Right ventricle myocardium inferior (tissue), 1 donor: ENCODE data around the gene ATL3. TPM values are rescaled to one million over a fixed set of nuclear protein-coding genes. Genes with fewer than 3 reads are reported as not detected.
"Not testable (repeated sequence)": the region's sequence is repeated elsewhere in the genome, so short reads cannot be mapped to it uniquely, and the experiment has no call there.

Source experiments
- ATAC-seq: fragments of 200-7000 bp; cut with Tn5 transposase; one replicate; pipeline ENCODE4 v1.9.1; 2020; ENCODE audit warnings: mild to moderate bottlenecking, moderate library complexity
- DNase-seq: peaks from one replicate; pipeline ENCODE4 v3.0.0; 2021; ENCODE audit errors: missing footprints
- intact Hi-C: fragments of 100-400 bp; cut with DNase I; formaldehyde crosslinking; loops from one replicate; pipeline ENCODE4 v1.11.0; 2022
- total RNA-seq: library from RNA; stranded (reverse); fragmentation: NEBNext Ultra II Directional; extraction: Animal tissue kit (Norgen Biotek cat#: 25700); gene quantifications from one replicate; pipeline ENCODE4 v1.2.1, GENCODE V29; 2021
- donor health status: DM: no; HTN: yes; CAD: no; lungs with severe emphysema.

The ATL3 gene
- total RNA-seq, 1 donor from 2014 or later = 15.4 TPM

DNA sequence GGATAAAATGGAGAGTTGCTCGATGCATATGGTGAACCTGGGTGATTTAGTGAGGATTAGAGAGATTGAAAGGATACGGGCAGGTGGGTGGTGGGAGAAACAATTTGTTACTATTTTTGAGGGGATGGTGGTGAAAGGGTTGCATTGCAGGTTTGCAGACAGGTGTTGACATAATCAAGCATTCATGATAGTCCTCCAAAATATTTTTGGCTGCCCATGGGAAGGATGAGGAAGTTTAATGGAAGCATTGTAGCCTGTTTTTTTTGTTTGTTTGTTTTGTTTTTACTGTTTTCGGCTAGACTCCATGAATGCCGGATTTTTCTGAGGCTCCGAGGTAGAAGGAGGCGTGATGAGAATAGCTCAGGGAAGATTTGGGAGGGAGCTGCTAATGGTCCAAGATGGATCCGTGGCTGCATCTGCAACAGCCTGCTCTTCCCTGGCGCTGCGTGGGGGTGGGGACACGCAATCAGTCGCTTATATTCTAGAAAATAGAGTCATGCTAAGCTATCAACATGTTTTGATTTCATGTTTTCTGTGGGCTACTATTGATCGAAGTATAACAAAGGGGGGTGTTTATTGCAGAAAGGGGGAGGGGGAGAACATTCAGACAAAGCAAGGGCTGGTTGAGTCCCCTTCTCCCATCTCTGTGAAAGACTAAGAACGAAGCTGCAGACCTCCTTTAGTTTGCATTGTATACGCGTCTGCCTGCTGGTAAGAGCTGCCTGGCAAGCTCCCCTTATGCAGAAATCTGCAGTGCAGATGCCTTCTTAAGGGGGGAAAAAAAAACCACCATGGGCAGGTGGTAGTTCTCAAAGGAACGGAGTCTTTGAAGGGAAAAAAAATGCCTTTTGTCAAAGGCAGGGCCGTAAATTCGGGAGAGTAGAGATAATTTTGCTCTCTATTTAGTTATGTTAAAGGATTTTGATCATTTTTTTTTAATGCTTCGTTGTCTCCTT lies 11.2 kb upstream of the ATL3 start:
- DNase-seq = no peak
- intact Hi-C loops = no loop called here
- ATAC-seq = peak; percentile 24

DNA sequence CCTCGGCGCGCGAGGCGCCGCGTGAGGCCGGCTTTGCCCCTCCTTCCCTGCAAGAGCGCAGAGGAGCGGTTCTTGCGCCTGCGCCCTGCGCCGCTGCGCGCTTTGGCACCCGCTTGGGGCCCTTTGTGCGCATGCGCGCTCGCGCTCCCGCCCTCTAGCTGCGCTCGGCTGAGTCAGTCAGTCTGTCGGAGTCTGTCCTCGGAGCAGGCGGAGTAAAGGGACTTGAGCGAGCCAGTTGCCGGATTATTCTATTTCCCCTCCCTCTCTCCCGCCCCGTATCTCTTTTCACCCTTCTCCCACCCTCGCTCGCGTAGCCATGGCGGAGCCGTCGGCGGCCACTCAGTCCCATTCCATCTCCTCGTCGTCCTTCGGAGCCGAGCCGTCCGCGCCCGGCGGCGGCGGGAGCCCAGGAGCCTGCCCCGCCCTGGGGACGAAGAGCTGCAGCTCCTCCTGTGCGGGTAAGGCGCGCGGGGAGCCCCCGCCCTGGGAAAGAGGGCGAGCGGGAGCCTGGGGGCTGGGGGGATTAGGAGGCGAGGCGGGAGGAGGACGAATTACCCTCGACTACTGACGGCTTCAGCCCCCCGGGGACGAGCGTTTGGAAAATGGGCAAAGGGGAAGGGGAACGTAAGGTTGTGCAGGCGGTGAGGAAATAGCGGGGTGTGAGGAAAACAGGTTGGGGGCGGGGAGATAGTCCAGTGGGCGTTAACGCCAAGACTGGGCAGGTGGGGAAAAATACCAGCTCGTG lies 10.3 kb upstream of the ATL3 start, which contains the start of gene RTN3:
Gene RTN3 (plus strand): TSS at position 180 of the 745 bp plus-strand sequence. CDS start 137 bp downstream, at position 317.
- ATAC-seq (peak; percentile 97), DNase-seq (peak; percentile 98)
- intact Hi-C loops = loop anchor here (1.0 kb wide), 1 partner anchor 10 kb away; the partner anchor contains the start of gene ATL3

DNA sequence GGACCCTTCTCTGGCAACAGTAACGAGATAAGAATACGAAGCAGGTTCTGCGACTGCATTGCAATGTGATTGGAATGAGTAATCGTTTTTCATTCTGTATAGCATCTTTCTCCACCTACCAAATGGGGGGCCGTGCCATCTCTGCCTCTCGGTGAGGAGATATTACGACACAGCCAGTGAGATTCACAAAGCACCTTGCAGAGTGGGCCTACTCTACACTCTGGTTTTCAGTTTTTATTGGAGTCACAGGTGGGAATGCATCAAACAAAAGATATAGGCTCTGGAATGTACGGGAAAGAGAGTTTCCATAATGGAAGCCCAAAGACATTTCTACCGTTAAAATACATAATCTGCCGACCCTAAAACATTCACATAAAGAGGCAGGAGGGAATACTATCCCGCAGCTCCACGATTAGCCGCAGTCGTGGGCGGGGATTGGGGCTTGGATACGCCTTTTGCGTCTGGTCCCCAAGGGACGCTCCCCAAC lies 9.7 kb upstream of the ATL3 start:
- intact Hi-C loops = loop anchor here (1.0 kb wide), 1 partner anchor 10 kb away; the partner anchor contains the start of gene ATL3
- ATAC-seq = no peak
- DNase-seq = no peak

DNA sequence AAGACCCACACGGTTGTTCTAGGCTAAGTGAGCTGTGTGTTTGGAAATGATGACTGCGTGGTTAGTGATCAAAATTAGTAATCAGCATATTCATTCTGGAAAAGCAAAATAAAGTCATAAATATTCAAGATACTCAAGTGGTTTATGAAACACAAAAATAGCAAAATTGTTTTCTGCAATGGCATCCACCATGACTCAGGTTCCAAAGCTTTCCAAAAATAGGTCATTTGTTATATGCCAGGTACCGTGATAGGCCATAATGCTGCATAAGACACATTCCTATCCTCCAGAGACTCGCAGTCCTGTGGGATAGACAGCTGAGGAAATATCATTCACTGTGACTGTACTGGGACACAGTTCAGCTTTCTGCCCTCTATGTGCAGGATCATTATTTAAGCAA lies 2.4 kb upstream of the ATL3 start:
- intact Hi-C loops = loop anchor here (5.0 kb wide), 1 partner anchor 64 kb away; no protein-coding TSS in a partner anchor
- DNase-seq (no peak), ATAC-seq (no peak)

DNA sequence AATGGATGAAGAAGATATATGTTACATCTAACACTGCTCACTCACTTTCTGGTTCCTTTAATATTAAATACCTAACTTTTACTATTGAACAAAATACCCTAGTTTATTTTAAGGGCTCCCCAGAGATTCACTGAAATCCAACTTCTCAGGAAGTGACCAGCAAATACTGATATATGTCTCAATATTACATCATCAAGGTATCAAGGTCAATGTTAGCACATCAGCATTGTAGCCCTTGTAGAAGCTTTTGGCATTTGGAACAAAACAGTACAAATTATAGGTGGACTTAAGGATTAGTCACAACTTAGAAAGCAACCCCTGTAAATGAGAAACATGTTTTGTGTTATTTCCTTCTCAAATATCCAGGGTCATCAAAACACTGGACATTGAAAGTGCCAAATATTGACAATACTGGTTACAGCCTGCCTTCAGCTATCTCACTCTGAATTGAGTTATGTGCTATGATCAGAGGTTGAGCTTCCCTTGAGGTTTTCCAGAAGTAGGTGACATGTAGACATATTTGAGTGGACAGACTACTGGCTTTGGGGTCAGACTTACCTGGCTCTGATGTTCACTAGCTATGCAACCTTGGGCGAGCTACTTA lies 1.9 kb upstream of the ATL3 start:
- intact Hi-C loops = loop anchor here (5.0 kb wide), 1 partner anchor 64 kb away; no protein-coding TSS in a partner anchor
- DNase-seq = no peak
- no peak for ATAC-seq

DNA sequence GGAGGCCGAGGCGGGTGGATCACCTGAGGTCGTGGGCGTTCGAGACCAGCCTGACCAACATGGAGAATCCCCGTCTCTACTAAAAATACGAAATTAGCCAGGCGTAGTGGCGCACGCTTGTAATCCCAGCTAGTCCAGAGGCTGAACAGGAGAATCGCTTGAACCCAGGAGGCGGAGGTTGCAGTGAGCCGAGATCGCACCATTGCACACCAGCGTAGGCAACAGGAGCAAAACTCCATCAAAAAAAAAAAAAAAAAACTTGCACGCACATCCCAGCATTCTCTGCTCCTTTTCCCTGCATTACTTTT lies 934 bp upstream of the ATL3 start:
- intact Hi-C loops = loop anchor here (5.0 kb wide), 1 partner anchor 65 kb away; no protein-coding TSS in a partner anchor
- ATAC-seq (no peak), DNase-seq (no peak)

DNA sequence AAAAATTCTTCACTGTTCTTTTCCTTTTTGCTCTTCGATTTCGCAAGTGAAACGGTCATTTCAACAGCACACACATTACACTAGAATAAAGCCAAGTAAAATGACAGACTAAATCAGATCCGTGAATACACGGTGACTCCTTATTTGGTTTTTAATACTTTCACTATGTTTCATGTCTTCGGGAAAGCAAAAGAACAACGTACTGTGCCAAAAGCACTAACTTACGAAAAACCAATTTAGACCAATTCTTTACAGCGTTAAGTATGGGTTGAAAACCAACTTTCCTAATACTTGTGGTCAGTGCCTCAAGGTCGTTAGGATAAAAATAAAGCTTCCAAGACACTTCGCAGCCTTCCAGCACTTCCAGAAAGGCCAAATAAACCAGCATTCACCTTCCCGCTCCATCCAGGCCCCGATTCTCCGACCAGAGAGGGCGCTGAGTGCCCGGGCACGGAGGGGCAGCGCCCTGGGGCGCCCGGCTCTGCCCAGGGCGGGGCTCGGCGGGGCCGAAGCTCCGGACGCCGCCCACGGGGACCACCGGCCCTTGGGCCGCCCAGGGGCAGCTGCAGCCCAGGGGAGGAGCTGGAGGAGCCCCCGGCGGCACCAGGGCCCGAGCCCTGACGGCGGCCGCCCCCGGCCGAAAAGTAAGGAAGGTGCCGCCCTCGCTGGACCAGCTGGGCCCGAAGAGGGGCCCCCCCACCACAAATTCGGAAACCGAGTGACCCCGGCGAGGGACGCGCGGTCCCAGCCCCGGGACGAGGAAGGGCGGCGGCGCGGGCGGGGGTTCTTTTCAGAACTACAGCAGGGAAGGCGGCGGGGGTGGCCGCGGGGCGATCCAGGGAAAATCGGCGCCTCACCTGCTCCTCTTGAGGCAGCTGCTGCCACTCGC lies 499 bp downstream of the ATL3 start:
- ATAC-seq (peak; percentile 68), DNase-seq (peak; percentile 84)
- intact Hi-C loops = loop anchor here (1.0 to 5.0 kb wide), 2 partner anchors 11 to 67 kb away; partner anchors contain the start of gene RTN3

DNA sequence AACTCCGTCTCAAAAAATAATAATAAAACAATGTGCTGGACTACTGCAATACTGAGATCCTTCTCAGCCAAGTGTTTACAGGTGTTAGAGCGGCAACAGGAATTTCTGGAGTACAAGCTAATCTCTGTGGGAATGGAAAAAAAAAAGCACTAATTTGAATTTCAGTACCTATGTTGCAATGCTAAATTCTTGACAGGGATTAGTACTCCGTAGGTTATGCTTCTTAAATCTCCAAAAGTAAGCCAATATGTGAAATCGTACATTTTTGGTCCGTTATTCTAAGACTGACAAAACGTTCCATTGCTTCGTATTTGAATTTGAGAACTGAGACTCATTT lies 1.1 kb downstream of the ATL3 start:
- intact Hi-C loops = loop anchor here (5.0 kb wide), 1 partner anchor 67 kb away; no protein-coding TSS in a partner anchor
- no peak for ATAC-seq
- DNase-seq = no peak

DNA sequence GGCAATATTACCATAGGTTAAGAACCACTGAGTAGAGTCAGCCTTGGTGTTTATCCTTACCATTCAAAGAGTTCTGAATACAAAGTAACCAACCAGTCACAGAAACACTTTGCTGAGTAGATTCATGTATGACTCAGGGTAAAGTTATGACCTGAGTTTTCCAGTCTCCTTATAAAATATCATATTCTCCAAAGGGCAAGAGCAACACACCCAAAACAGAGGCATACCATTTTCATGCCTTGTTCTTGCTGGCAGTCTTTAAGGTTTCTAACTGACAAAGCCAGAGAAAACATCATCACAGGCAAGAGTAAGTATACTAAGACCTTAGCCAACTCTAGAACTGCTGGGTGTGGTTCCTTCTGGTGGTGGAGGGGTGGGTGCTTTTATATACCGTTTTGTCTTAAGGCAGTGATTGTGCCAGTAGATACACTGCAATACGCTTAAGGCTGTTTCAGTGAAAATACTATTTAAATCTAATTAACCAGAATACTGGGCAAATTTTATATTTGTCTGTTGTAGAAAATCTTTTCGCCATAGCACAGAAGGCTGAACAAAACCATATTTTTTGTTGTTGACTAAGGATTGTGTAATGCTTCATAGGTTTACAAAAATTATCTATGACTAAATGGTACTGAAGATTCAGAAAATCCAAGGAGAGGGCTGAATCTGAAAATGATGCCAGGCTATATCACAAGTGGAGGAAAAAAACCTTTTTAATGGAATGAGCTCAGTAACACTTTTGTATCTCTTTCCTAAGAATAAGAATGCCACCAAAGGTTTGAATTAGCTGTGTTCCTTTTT lies 3.0 kb downstream of the ATL3 start:
- intact Hi-C loops = no loop called here
- ATAC-seq = no peak
- DNase-seq = no peak

DNA sequence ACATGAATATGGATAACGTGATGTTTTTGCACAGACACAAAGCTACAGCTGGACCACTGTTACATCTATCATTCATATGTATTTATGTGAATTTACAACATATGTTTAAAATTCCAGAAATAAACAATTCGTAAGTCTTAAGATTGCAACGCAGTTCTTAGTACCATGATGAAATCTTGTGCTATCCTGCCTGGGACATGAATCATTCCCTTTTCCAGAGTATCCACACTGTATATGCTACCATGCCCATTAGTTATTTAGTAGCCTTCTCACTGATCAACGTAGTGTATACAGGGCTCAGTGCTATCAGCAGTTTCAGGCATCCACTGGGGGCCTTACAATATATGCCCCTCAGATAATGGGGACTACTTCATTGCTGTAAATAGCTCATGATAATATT lies 4.3 kb downstream of the ATL3 start:
- intact Hi-C loops = no loop called here

DNA sequence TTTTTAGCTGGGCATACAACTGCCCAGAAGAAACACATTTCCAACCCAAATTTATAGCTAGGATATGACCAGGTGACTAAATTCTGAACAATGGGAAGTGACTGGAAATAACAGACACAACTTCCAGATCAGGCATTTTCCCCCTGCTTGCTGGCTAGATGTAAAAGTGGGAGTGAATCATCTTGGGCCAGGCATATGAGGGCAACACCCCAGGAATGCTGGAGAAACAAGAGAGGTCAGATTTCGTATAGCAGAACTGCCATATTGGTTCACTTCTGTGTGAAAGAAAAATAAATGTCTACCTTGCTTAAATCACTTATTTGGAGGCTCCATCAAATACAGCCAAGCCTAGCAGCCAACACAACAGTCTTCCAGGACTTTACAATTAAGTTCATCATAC lies 7.4 kb downstream of the ATL3 start:
- intact Hi-C loops = no loop called here
- no peak for ATAC-seq
- no peak for DNase-seq

More for the DNA sequence above, 4.3 kb downstream of the ATL3 start:
- DNase-seq (no peak), ATAC-seq (no peak)

DNA sequence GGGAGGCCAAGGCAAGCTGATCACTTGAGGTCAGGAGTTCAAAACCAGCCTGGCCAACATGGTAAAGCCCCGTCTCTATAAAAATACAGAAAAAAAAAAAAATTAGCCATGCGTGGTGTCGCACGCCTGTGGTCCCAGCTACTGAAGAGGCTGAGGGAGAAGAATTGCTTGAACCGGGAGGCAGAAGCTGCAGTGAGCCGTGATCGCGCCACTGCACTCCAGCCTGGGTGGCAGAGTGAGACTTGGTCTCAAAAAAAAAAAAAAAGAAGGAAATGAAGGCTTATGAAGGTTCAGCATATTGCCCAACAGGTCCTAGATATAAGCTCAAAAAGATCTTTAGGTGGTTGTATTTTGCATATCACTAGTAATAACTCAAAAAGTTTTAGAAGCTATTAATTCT lies 10.2 kb downstream of the ATL3 start:
- DNase-seq (no peak), ATAC-seq (no peak)
- intact Hi-C loops = no loop called here

DNA sequence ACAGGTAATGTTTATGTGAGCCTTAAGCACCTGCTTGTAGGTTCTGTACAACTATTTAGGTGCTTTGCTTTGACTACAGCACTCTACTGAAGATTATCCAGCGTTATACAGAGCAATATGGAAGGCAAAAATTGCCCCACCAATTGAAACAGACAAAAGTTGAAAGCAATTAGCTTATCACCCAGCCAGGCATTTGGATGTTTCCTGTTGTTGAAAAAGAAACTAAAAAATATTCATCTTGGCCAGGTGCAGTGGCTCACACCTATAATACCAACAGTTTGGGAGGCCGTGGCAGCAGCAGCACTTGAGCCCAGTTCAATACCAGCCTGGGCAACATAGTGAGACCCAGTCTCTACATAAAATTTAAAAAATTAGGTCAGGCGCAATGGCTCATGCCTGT lies 18.5 kb downstream of the ATL3 start:
- no peak for DNase-seq
- ATAC-seq = no peak
- intact Hi-C loops = no loop called here

DNA sequence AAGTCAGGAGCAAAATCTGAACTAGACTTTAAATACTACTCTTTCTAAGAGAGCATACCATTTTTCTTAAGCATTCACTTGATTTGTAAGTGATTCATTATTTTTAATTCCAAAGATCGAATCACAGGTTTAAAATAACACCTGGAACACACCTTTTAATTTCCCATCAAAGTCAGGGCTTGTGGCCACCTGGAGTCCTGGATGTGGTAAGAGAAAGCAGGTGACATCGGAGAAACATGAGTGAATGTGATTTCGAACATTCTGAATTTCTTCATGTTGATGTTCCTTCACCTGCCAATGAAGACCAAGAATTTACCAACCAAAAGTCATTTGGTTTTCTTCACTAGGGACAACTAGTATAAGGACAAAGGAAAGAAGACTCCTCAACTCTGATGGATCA lies 28.0 kb downstream of the ATL3 start:
- no peak for ATAC-seq

DNA sequence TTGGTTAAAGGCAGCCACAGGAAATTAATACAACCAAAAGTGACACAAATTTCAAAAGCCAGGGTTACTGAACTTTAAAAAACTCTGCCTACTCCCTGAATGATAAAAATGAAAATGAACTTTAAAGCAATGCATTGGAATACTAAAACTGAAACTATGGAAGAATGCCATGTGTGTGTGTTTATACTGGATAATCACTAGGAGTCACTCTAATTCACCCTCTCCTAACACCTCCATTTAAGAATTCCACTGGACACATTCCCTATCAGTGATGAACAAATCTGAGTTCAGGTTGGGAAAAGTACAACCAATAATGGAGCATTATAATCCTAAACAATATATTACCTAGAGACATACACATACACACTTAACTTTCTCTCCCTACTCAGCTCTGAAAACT lies 29.4 kb downstream of the ATL3 start:
- DNase-seq = no peak
- no peak for ATAC-seq
- intact Hi-C loops = no loop called here

More for the DNA sequence above, 28.0 kb downstream of the ATL3 start:
- no peak for DNase-seq
- intact Hi-C loops = no loop called here

DNA sequence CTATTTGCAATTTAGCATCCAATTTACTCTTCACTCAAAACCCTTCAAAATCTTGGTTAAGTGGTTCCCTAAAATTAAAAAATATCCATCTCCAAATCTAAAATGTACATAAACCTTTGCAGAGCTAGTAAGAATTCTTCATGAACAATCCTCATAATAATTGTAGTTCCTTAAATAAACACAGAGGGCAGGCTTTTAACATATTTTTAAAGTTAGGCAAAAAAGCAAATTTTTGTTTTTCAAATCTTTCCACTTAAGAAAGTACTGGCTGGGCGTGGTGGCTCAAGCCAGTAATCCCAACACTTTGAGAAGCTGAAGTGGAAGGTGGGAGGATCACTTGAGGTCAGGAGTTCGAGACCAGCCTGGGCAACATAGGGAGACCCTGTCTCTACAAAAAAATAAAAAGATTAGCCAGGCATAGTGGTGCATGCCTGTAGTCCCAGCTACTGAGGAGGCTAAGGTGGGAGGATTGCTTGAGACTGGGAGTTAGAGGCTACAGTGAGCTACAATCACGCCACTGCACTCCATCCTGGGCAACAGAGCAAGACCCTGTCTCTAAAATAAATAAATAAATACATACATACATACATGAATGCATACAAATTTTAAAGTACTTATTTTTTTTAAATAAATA lies 31.9 kb downstream of the ATL3 start:
- intact Hi-C loops = loop anchor here (5.0 to 10.0 kb wide), 2 partner anchors 98 to 605 kb away; no protein-coding TSS in a partner anchor
- no peak for DNase-seq
- ATAC-seq = peak; percentile 8

DNA sequence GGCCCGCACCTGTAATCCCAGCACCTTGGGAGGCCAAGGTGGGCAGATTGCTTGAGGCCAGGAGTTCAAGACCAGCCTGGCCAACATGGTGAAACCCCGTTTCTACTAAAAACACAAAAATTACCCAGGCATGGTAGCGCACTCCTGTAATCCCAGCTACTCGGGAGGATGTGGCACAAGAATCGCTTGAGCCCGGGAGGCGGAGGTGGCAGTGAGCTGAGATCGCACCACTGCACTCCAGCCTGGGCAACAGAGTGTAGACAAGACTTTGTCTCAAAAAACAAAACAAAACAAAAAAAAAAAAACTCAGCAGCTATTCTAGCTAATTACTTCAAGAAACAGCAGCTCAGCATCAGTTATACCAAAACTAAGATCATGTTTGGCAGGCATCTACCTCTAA lies 32.7 kb downstream of the ATL3 start:
- not testable (repeated sequence) for ATAC-seq, DNase-seq
- intact Hi-C loops = loop anchor here (5.0 to 10.0 kb wide), 2 partner anchors 99 to 604 kb away; no protein-coding TSS in a partner anchor
